NCI-H2196 (cell line): ENCODE measurements around the gene NECAB2.
A peak's percentile ranks its signal among the peaks of the same experiment; 100 is the strongest.

ENCODE experiments used
- DNase-seq: peaks from one replicate; lab custom pipeline; 2025; ENCODE audit not compliant: unreplicated experiment; lab: John Stamatoyannopoulos, UW

NECAB2 gene

DNA sequence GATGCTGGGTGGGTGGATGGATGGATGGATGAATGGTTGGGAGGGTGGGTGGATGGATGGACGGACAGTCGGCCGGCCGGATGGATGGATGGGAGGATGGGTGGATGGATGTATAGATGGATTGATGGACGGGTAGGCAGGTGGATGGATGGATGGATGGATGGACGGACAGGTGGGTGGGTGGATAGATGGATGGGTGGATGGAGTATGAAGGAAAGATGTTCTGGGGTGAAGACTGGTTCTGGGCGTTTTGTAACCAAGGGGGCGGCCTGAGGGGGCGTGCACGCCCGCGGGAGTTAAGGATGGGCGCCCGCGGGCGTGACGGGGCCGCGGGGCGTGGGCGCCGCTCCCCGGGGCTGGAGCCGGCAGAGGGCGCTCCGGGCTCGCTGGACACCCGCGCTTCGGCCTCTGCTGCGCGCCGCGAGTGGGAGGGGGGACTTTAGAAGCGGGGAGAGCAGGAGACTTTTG is at the start of gene NECAB2:
TSS of gene NECAB2 (plus strand) at position 407 of the 468 bp plus-strand sequence. CDS start 405 bp downstream, outside the sequence.
- peak; percentile 36 for DNase-seq

DNA sequence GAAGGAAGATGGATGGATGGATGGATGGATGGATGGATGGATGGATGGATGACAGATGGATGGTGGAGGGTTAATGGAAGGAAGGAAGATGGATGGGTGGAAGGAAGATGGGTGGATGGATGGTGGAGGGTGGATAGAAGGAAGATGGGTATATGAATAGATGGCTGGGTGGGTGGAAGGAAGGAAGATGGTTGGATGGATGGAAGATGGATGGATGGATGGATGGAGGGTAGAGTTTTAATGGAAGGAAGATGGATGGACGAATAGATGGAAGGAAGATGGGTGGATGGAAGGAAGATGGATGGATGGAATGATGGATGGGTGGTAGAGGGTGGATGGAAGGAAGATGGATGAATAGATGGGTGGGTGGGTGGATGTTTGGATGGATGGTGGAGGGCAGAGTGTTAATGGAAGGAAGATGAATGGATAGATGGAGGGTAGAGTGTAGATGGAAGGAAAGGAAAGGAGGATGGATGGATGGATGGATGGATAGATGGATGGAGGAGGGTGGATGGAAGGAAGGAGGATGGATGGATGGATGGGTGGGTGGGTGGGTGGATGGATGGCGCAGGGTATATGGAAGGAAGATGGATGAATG is 47.1 kb upstream of the NECAB2 start:
- DNase-seq, result no peak

GRCh38 chr16:83923581-83924365 is 44.3 kb upstream of the NECAB2 start:
- no peak for DNase-seq

DNA sequence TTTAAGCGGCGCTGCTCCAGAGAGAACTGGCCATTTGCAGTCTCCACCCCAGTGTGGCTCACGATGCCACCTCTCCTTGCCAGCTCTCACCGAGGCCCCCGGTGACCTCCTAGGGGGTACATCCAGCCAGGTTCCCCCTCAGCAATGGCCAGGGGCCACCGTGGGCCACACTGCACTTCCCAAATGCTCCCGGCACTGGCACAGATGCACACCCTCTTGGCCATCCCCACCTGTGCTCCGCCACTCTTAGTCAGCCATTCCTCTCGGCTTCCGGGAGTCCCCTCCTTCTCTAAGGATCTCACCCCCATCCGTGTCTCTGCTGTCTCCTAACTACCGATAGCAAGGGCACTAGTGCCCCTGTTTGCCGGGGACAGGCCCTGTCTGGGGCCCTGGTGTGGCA is 43.4 kb upstream of the NECAB2 start:
- no peak for DNase-seq

GRCh38 chr16:83925095-83925905 is 42.7 kb upstream of the NECAB2 start:
- DNase-seq, result no peak

DNA sequence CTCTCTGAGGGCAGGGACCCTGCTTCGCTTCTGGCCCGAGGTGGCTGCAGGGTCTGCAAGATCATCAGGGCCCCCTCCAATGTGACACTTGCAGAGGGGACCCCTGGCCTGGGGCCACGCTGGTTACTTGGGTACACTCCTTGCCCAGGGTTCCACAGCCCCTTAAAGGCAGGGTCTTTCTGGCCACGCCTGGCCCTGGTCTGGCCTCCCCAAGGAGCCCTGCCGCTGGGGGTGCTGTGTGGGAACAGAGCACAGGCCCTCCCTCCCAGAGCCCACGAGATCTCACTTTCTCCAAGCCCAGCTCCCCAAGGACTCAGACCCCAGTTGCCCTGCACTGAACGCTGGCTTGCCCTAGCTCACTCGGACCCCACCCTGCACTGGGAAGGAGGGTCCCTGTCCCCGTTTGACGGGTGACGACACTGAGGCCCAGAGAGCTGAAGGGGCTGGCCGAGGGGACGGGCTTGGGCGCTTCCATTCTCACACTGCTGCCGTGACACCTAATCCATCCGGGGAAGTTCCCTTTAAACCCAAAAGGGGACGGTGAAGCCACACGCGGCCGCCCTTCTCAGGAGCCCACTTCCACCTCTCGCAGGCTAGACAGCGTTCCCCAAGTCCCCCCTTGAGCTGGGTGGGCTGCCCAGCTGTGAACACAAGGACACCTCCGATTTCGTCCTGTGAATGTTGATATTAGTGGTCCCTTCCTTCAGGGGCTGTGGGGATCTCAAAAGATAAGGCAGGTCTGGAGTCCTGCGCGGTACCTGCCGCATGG is 41.9 kb upstream of the NECAB2 start:
- DNase-seq, result no peak

DNA sequence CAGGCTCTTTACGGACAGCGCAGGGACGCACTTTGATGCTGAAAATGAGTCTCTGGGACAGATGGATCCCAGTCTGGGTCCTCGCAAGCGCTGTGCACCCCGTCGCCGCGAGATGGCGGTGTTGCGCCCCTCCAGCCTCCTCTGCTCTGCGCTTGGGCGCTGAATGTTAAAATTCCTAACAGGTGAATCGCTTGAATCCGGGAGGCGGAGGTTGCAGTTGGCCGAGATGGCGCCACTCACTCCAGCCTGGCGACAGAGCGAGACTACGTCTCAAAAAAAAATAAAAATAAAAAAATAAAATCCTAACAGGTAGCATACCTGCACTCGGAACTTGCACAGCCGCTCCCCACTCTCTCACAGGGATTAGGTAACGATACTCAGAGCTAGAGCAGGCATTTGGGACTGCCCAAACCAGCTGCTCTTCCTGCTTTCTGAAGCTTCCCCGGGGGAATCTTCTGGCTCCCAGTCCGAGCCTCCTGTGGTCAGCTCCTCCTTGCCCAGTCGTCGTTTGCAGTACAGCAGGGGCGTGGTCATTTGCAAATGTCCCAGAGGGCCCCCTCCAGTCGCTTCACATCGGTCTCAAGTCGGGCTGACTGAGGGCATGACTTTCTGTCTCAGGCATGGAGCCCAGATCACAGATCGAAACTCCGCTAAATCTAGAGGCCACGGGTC is 41.2 kb upstream of the NECAB2 start:
- DNase-seq, result peak; percentile 65

- no peak for DNase-seq
Measured at GRCh38 chr16:83928341-83929055, 39.5 kb upstream of the NECAB2 start.

DNA sequence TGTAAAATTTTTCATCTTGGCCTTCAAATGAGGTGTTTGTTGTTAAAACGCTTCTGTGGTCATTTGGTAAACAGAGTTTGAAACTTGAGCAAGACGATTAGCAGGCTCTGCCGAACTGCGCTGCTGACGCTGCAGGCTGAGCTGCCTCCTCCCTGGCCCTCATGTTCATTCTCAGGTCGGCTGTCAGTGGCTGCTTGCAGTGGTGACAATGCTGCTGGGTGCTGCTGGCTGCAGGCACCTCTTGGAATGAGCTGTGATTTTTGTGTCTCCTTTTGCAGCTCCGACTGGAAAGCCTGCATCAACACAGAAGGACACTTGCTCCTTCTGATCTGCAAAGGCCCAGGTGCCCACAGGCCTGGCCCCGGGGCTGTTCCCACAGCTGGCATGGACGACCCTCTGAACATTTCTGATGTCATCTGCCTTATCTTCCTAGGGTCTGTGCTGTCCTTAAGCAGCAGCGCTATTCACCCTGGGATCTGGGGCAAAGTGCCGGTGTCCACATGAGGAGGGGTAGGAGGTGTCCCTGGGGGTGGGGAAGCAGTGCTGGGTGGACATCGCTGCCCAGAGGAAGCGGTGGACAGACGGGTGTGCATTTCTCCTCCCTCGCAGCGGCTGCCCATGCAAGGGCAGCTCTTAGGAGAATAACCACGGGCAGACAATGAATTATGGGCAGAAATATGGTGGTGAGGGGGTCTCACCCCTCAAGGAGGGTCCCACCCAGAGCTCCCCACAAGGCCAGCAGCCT is 38.1 kb upstream of the NECAB2 start:
- no peak for DNase-seq

DNA sequence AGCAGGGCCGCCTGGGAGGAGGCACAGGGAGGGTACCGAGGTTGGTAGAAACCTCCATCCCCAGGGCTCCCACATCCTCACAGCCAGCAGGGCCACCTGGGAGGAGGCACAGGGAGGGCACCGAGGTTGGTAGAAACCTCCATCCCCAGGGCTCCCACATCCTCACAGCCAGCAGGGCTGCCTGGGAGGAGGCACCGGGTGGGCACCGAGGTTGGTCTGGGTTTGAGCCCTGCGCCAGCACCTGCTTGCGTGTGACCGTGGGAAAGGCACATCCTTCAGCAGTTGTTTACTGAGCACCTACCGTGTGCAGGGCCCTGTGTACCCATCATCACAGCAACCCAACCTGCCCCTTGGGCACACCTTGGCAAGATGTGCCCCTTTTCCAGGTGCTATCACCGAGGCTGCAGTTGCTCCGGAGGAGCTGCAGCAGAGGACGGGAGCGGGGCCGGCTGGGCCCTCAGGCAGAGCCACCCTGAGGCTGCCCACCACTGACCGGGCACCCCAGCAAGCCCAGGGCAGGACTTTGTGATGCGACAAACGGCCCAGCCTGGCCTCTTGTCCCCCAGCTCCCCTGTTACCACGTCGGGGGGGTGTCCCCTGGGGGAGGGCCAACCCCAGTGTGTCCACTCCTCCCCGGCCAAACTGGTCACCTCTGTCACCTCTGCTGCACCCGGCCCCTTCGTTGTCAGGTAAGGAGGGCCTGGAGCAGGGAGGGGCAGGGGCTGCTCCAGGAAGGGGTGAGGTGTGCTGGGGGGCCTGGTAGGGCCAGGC is 37.1 kb upstream of the NECAB2 start:
- no peak for DNase-seq

DNA sequence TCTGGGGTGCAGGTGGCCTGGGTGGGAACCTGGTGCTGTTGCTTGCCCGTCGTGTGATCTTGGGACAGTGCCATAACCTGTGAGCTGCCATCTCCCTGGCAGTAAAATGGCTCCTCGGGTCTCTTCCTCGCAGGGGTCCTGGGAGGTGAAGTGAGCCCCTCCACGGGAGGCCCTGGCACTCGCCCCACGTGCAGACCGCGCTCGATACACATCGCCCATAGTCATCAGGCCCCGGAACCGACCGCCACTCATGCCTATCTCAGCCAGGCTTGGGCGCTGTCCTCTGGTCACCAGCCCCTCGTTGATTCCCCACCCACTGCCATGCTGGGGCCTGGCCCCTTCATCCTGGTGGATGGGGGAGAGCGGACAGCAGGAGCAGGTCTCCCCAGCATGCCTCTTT is 36.5 kb upstream of the NECAB2 start:
- DNase-seq, result no peak

- no peak for DNase-seq
Measured at GRCh38 chr16:83932304-83932703, 35.7 kb upstream of the NECAB2 start.

GRCh38 chr16:83932955-83933673 is 34.9 kb upstream of the NECAB2 start:
- DNase-seq, result no peak

DNA sequence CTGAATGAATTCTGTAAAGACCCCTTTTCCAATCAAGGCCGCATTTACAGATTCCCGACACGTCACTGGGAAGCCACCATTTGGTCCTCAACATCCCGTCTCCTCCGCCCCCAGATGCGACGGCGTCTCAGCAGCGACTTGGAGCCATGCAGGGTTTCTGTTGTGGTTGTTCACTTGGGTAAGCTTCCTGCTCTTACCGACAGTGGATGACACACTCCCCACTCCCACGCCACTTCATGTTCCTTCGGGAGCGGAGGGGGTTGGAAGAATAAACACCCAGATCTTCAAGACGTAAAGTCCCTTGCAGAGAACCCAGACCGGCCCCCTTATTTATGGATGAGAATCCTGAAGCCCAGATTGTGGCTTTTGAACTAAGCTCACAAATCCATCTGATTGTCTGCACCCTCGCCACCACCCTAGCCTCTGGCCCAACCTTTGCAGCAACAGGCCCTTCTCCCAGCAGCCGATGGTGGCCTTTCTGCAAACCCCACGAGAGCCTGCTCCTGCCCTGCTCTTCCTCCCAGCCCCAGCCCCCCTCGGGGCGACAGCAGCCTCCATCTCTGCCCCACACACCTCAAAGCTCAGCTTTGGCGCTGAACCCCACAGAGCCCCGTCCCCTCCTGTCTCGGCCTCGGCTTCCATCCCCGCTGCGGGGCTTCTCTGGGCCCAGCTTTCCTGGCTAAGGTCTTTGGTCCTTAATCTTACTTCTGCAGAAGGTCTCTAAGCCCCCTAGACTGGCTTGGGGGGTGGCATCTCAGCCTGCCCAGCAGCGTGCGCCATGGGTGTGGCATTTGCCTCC is 34.0 kb upstream of the NECAB2 start:
- DNase-seq, result no peak

- DNase-seq, result no peak
Measured at GRCh38 chr16:83934684-83934977, 33.4 kb upstream of the NECAB2 start.

DNA sequence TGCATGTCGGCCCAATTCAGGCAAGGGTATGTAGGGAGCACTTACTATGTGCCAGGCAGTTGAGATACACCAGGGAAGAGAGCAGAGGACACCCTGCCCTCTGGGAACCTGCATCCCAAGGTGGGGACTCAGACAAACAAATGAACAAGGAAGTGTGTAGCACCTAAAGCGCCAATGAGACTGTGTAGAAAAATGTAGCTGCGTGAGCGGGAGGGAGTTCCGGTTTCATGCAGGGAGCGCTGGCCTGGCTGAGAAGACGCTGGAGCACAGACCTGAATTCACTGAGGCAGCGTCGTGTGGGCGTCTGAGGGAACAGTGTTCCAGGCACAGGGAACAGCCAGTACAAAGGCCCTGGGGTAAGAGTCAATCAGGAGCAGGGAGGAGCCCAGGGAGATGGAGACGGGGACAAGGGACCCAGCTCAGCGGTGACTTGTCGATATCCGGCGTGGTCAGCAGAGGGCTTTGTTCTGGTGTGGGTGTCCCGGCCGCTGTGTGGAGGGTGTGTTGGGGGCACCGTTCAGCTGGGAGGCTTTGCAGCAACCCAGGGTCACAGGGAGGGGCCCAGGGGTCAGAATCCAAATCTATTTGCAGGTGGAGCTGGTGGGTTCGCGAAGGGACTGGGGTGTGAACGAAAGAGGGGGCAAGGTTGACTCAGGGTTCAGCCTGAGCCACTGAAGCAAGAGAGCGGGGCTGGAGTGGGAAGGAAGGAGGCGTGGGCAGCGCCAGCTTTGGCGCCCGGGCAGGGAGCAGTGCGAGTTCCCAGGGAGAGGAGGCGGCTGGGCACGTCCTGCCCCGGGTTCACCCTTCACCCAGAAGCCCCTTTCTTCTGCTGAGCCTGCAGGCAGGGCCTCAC is 32.8 kb upstream of the NECAB2 start:
- DNase-seq, result no peak
